ENCODE data around the gene ODF2. TPM values are rescaled to one million over a fixed set of nuclear protein-coding genes. Genes with fewer than 3 reads are reported as not detected.

ODF2 gene
- polyA plus RNA-seq, 1 of the 3 experiments (the other 2 are of a cell fraction), result 35.7 TPM

- POLR2A ChIA-PET, result no interaction called here
- TF ChIP-seq CTCF (IDR thresholded peaks at IDR 0.05), result peak; percentile 26
- TF ChIP-seq NFIC (IDR thresholded peaks at IDR 0.05; ENCODE audit: borderline replicate concordance), result no peak
- 0 out of 2 replicates have a peak, but pooled peaks have one; percentile 13 for TF ChIP-seq RAD21 (IDR thresholded peaks at IDR 0.05; ENCODE audit: low read length)
- Histone ChIP-seq H3K79me2 (ENCODE audit: insufficient read depth) (no peaks in the 10 kb centered on the region), H3K4me1 (ENCODE audit: control insufficient read depth in 1 of 2, insufficient read depth in 2 of 2, low read depth in 1 of 2, low read length in 1 of 2) (peaks cover 0 to 2% of the 10 kb centered on the region in 2 experiments; a peak in 1 of 4 replicates), H3F3A (replicated peaks; ENCODE audit: insufficient read depth) (no peaks in the 10 kb centered on the region), H3K9me2 (no peaks in the 10 kb centered on the region), H3K27ac (ENCODE audit: low read depth in 2 of 2, low read length in 1 of 2) (no peak overlapping the region), H3K4me3 (ENCODE audit: low read depth in 2 of 2, low read length in 1 of 2) (no peak overlapping the region), H2AFZ (ENCODE audit: low read depth) (no peak overlapping the region), H3K9me3 (no peaks in the 10 kb centered on the region), H3K9ac (no peak overlapping the region), H3K4me2 (no peak overlapping the region), H3K36me3 (replicated peaks in 1 of 2; ENCODE audit: control insufficient read depth in 1 of 2, insufficient read depth in 2 of 2, low read length in 1 of 2) (no peaks in the 10 kb centered on the region), H3K27me3 (ENCODE audit: insufficient read depth) (no peaks in the 10 kb centered on the region; the same call in 1 of the 2 replicates), H4K20me1 (ENCODE audit: insufficient read depth) (no peaks in the 10 kb centered on the region)
- 67% methylated on average over 6 of the region's 6 CpGs for WGBS (ENCODE audit: low lambda C conversion rate)
- DNase-seq, result no peak
- CTCF ChIA-PET, result interaction anchor here (0.7 to 9.3 kb wide), 7 partner anchors 10 to 113 kb away, joined by 3 to 113 read pairs (median 15); partner anchors contain the start of gene CERCAM
Measured at GRCh38 chr9:128409978-128410377, 45.8 kb upstream of the ODF2 start.

- no peak overlapping the region for H3K4me3 ChIP-seq (ENCODE audit: low read depth in 2 of 2, low read length in 1 of 2)
- H3K4me1 ChIP-seq (ENCODE audit: control insufficient read depth in 1 of 2, insufficient read depth in 2 of 2, low read depth in 1 of 2, low read length in 1 of 2), result peaks cover 0 to 2% of the 10 kb centered on the region in 2 experiments; a peak in 1 of 4 replicates
- no peaks in the 10 kb centered on the region for H3K9me2 ChIP-seq
- WGBS (ENCODE audit: low lambda C conversion rate), result 60% methylated on average over 8 of the region's 11 CpGs
- no peaks in the 10 kb centered on the region for H3F3A ChIP-seq (replicated peaks; ENCODE audit: insufficient read depth)
- no peak overlapping the region for H3K27ac ChIP-seq (ENCODE audit: low read depth in 2 of 2, low read length in 1 of 2)
- DNase-seq, result no peak
- POLR2A ChIA-PET, result interaction anchor here (0.5 to 1.8 kb wide), 3 partner anchors 9 to 41 kb away, joined by 3 to 6 read pairs (median 3); partner anchors contain the start of genes CERCAM and URM1
- H3K9ac ChIP-seq, result no peak overlapping the region
- no peaks in the 10 kb centered on the region for H3K36me3 ChIP-seq (replicated peaks in 1 of 2; ENCODE audit: control insufficient read depth in 1 of 2, insufficient read depth in 2 of 2, low read length in 1 of 2)
- H3K4me2 ChIP-seq, result no peak overlapping the region
- H3K27me3 ChIP-seq (ENCODE audit: insufficient read depth), result no peaks in the 10 kb centered on the region; the same call in 1 of the 2 replicates
- no peak for TF ChIP-seq PBX3 (IDR thresholded peaks at IDR 0.05)
- TF ChIP-seq MAX (IDR thresholded peaks at IDR 0.05; ENCODE audit: low read depth), result no peak
- H3K9me3 ChIP-seq, result no peaks in the 10 kb centered on the region
- H3K79me2 ChIP-seq (ENCODE audit: insufficient read depth), result no peaks in the 10 kb centered on the region
- no peak overlapping the region for H2AFZ ChIP-seq (ENCODE audit: low read depth)
- CTCF ChIA-PET, result interaction anchor here (0.6 to 9.3 kb wide), 36 partner anchors 8 to 715 kb away, joined by 3 to 113 read pairs (median 4); partner anchors contain the start of genes CERCAM and URM1
- H4K20me1 ChIP-seq (ENCODE audit: insufficient read depth), result no peaks in the 10 kb centered on the region
Measured at GRCh38 chr9:128411364-128412119, 44.3 kb upstream of the ODF2 start.
